Natural killer cell treated with Interleukin-12 subunit alpha and Interleukin-12 subunit beta and Interleukin-15 and Interleukin-18, amount 100 ng/mL, for 72 hours (primary cell): ENCODE data around the gene DUSP28. TPM values are rescaled to one million over a fixed set of nuclear protein-coding genes. Genes with fewer than 3 reads are reported as not detected.

Experiments
- ATAC-seq, 2 donors: fragments of 150-1000 bp; cut with Tn5 transposase in 1 of 2; sonication (Bioruptor Pico), chemical (Tn5 transposase) in 1 of 2; 2 replicates each; pipeline ENCODE4 v1.10.0; 2021
- DNase-seq: peaks from one replicate; pipeline ENCODE4 v3.0.0; 2022; ENCODE audit warnings: low spot score
- H3K27ac Mint-ChIP-seq, 2 donors: 1 replicate in 1 of 2; 2 replicates in 1 of 2; pipeline ENCODE4 v1.8.0; 2022; ENCODE audit warnings: mixed read lengths in 2 of 2, mild to moderate bottlenecking in 1 of 2, moderate library complexity in 1 of 2
- H3K27me3 Mint-ChIP-seq, 2 donors: 1 replicate in 1 of 2; 2 replicates in 1 of 2; pipeline ENCODE4 v1.8.0; 2022; ENCODE audit warnings: mixed read lengths in 2 of 2
- H3K36me3 Mint-ChIP-seq: one replicate; pipeline ENCODE4 v1.8.0; 2022; ENCODE audit warnings: mixed read lengths
- H3K4me1 Mint-ChIP-seq, 2 donors: 1 replicate in 1 of 2; 2 replicates in 1 of 2; pipeline ENCODE4 v1.8.0; 2022; ENCODE audit warnings: low read depth in 2 of 2, mixed read lengths in 2 of 2, mild to moderate bottlenecking in 1 of 2
- H3K4me3 Mint-ChIP-seq: one replicate; pipeline ENCODE4 v1.8.0; 2022; ENCODE audit warnings: mixed read lengths
- H3K9me3 Mint-ChIP-seq: 2 replicates; pipeline ENCODE4 v1.8.0; 2022; ENCODE audit warnings: mixed read lengths
- total RNA-seq, 2 donors: library from RNA; stranded (reverse); gene quantifications; one replicate each; pipeline ENCODE4 v1.2.3, GENCODE V29; 2022

Gene DUSP28
- total RNA-seq, 2 donors from 2014 or later: 6.1 to 6.3 TPM

DNA sequence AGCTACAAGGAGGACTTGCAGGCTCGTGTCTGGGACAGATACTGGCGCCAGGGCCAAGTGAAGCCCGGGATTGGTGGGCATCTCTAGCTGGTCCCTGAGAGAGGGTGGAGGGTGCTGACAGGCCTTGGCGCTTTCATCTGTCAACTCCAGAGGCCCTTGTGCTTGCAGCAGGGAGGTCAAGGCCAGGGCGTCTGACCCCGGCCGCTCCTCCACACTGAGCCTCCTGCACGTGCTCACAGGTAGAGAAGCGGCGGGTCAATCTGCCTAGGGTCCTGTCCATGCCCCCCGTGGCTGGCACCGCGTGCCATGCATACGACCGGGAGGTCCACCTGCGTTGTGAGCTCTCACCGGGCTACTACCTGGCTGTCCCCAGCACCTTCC, 35.9 kb downstream of the DUSP28 start:
- Mint-ChIP-seq H3K4me3 (no peak overlapping the region), H3K4me1 (peaks cover 0 to 5% of the 10 kb centered on the region in 2 donors), H3K9me3 (no peaks in the 10 kb centered on the region), H3K27ac (no peak overlapping the region), H3K36me3 (no peaks in the 10 kb centered on the region), H3K27me3 (no peaks in the 10 kb centered on the region)
- DNase-seq (no peak), ATAC-seq (no peak)

DNA sequence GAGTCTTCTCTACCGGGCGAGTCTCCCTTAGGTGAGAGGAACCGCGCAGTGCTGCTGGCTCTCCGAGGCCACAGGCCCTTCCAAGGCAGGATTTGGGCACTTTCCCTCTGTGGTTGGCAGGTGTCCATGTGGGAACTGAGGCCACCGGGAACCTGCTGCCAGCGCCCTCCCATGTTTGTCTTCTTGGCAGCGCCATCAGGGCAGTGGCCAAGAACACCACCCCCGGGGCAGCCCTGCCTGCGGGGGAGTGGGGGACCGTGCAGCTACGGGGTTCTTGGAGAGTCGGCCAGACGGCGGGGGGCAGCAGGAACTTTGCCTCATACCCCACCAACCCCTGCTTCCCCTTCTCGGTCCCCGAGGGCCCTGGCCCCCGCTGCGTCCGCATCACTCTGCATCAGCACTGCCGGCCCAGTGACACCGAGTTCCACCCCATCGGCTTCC, 36.4 kb downstream of the DUSP28 start:
- H3K27me3 Mint-ChIP-seq: no peaks in the 10 kb centered on the region
- H3K4me3 Mint-ChIP-seq: no peak overlapping the region
- H3K4me1 Mint-ChIP-seq: peaks cover 0 to under 1% of the 10 kb centered on the region in 2 donors
- H3K9me3 Mint-ChIP-seq: no peaks in the 10 kb centered on the region
- DNase-seq (no peak), ATAC-seq (no peak)
- H3K27ac Mint-ChIP-seq: no peak overlapping the region
- no peaks in the 10 kb centered on the region for H3K36me3 Mint-ChIP-seq

DNA sequence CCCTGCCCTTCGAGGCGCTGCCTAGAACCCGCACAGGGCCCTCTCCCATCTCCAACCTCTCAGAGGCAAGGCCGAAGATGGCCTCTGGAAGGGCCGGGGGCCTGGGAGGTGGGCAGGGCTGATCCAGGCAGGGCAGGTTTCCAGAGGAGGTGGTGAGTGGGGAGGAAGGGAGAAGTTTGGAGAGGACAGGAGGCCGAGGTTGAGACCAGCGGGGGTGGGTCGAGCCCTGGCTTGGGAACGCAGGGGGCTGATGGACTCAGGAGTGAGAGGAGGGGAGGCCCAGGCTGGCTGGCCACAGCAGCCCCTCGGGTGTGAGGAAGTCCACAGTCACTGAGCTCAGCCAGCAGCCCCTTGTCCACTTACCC, 36.9 kb downstream of the DUSP28 start:
- DNase-seq: no peak
- no peak overlapping the region for H3K27ac Mint-ChIP-seq
- no peak overlapping the region for H3K4me3 Mint-ChIP-seq

DNA sequence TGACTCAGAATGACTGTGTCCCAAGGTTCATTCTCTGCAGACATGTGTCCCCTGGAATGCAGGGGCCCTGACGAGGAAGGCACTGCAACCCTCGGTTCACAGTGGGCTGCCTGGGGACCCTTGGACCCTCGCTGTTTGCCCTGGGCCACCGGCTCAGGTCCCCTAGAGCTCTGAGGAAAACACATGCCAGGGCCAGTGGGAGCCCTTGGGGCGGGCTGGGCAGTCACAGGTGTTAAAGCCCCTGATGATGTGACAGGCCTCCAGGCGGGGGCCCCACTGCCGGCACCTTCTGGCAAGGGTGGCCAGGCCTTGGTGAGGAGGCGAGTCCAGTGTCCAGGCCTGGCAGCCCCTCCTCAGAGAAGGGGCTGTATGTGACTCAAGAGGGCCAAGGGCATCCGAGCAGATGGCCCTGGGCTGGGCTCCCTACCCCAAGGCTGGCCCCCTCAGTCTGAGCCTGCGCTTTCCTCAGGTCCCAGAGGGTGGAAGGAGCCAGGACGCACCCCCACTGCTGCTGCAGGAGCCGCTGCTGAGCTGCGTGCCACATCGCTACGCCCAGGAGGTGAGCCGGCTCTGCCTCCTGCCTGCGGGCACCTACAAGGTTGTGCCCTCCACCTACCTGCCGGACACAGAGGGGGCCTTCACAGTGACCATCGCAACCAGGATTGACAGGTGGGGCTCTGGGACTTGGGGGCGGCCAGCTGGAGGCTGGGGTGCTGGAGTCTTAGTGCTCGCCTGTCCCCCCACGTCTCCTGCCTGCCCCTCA, 37.4 kb downstream of the DUSP28 start:
- Mint-ChIP-seq H3K9me3 (no peaks in the 10 kb centered on the region), H3K27ac (no peak overlapping the region), H3K4me3 (no peak overlapping the region), H3K4me1 (no peaks in the 10 kb centered on the region), H3K27me3 (no peaks in the 10 kb centered on the region), H3K36me3 (no peaks in the 10 kb centered on the region)
- ATAC-seq (no peak), DNase-seq (no peak)

More for the DNA sequence above, 36.9 kb downstream of the DUSP28 start:
- Mint-ChIP-seq H3K36me3 (no peaks in the 10 kb centered on the region), H3K9me3 (no peaks in the 10 kb centered on the region), H3K27me3 (no peaks in the 10 kb centered on the region), H3K4me1 (no peaks in the 10 kb centered on the region)
- ATAC-seq: no peak

DNA sequence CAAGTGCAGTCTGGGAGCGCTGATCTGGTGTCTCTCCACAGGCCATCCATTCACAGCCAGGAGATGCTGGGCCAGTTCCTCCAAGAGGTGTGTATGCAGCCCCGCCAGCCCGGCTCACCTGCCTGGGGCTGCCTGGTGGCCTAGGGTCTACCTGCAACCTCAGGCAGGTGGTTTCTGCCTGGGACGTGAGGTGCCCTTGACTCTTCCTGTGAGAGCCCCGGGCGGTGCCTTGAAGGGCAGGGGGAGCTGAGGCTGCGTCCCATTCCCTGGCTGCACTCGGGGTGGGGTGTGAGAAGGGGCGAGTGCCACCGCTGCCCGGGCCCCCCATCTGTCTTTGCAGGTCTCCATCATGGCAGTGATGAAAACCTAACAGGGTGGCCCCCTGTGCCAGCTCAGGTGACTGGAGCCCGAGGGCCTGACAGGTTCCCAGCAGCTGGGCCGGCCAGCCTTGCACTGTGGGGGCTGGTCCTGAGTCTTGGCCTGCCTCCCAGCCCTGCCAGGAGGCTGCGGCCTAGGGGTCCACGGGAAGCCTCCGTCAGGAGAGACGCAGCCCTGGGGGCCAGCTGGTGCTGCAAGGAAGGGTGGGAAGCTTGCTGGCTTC, 38.3 kb downstream of the DUSP28 start:
- no peaks in the 10 kb centered on the region for H3K36me3 Mint-ChIP-seq
- H3K27me3 Mint-ChIP-seq: no peaks in the 10 kb centered on the region
- H3K4me1 Mint-ChIP-seq: no peaks in the 10 kb centered on the region
- ATAC-seq: no peak
- DNase-seq: no peak
- H3K27ac Mint-ChIP-seq: no peak overlapping the region
- no peaks in the 10 kb centered on the region for H3K9me3 Mint-ChIP-seq
- no peak overlapping the region for H3K4me3 Mint-ChIP-seq

DNA sequence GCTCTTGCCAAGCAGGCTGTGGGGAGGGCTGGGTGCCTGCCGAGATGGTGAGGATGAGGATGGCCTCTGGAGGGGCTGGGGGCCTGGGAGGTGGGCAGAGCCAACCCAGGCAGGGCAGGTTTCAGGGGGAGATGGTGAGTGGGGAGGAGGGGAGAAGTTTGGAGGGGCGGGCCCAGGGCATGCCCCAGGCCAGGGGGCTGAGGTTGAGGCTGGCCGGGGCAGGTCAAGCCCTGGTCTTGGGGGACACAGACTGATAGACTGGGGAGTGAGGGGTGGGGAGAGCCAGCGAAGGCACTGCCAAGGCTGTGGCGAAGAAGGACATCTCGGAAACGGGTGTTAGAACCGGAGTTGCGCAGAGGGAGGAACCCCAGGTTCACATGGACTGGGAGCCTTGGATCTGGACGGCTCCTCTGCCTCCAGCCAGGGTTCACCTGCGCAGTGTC, 39.0 kb downstream of the DUSP28 start:
- Mint-ChIP-seq H3K27ac (no peak overlapping the region), H3K36me3 (no peaks in the 10 kb centered on the region), H3K27me3 (no peaks in the 10 kb centered on the region), H3K4me3 (no peak overlapping the region), H3K9me3 (no peaks in the 10 kb centered on the region), H3K4me1 (no peaks in the 10 kb centered on the region)
- DNase-seq (no peak), ATAC-seq (no peak)

DNA sequence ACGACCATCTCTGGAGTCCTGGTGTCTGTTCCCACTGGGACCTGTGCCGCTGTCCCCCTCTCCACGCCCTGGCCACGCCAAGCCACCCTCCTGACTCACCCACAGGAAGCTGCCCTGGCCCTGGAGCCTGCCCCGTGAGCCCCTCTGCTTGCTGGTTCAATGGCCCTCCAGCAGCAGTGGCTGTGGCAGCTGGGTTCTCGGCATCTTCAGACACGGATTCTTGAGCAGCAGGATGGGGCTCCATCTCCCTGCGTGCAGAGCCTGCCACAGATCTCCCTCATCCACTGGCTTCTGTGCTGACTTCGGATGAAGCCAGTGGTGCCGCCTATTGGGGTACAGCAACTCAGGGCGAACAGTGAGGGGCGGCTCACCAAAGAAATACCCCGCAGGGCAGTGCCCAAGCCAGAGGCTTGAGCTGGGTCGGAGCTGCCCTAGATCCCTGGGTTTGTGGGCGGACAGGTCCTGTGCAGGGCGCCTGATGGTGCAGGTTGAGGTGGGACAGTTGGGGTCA, 40.3 kb downstream of the DUSP28 start:
- Mint-ChIP-seq H3K36me3 (no peaks in the 10 kb centered on the region), H3K9me3 (no peaks in the 10 kb centered on the region), H3K4me3 (no peak overlapping the region), H3K27ac (no peak overlapping the region), H3K27me3 (no peaks in the 10 kb centered on the region), H3K4me1 (peaks cover 0 to 7% of the 10 kb centered on the region in 2 donors)
- DNase-seq (no peak), ATAC-seq (no peak)

DNA sequence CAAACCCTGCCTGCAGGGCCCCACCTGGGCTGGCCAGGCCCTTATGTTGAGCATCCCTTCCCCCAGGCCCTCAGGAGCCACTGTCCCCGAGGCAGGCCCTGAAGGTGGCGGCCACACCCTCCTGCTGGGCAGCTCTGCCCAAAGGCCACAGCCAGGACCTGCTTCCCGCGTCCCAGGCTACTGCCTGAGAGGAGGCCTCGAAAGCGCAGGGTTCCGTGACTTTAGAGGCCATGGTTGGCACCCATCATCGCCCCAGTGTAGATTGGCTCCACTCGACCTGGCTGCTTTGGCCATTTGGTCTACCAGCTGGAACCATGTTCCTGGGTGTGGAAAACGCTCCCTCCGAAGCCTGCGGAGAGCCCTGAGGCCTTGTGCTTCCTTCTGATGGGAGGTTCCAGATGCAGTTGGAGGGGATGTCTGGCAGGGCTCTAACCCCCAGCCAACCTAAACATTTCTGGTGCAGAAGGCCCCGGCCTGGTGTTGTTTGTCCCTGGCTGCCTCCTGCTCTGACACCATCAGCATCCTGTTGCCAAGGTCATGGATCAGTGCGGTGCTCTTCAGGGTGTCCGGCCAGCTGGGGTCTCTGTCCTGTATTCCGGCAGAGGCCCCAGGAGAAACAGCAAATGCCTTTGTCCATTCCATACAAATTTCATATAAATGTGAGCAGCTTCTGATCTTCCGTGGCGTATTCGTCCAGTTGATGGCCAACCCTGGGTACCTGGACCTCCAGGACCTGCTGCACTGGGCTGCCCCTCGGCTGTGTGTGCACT, 41.1 kb downstream of the DUSP28 start:
- Mint-ChIP-seq H3K4me3 (no peak overlapping the region), H3K9me3 (no peaks in the 10 kb centered on the region), H3K4me1 (peaks cover 0 to 7% of the 10 kb centered on the region in 2 donors), H3K27me3 (no peaks in the 10 kb centered on the region), H3K27ac (no peak overlapping the region), H3K36me3 (no peaks in the 10 kb centered on the region)
- DNase-seq (no peak), ATAC-seq (no peak)

DNA sequence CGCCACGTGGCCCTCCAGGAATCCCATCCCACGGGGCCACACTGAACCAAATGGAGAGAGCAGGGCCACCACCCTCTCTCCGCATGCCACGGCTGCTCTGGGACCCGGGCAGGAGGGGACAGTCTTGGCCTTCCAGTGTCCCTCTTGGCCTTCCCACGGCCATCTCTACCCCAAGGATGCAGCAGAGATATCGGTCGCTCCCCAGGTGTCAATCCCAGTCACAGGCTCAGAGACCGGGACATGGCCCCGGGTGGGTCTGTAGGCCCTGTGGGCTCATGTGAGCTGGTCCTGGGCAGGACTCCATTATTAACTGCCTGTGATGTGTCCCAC, 41.6 kb downstream of the DUSP28 start:
- H3K4me1 Mint-ChIP-seq: peaks cover 0 to 7% of the 10 kb centered on the region in 2 donors
- H3K27ac Mint-ChIP-seq: no peak overlapping the region
- ATAC-seq (no peak), DNase-seq (no peak)
- no peaks in the 10 kb centered on the region for H3K27me3 Mint-ChIP-seq
- no peak overlapping the region for H3K4me3 Mint-ChIP-seq
- H3K9me3 Mint-ChIP-seq: no peaks in the 10 kb centered on the region
- H3K36me3 Mint-ChIP-seq: no peaks in the 10 kb centered on the region

DNA sequence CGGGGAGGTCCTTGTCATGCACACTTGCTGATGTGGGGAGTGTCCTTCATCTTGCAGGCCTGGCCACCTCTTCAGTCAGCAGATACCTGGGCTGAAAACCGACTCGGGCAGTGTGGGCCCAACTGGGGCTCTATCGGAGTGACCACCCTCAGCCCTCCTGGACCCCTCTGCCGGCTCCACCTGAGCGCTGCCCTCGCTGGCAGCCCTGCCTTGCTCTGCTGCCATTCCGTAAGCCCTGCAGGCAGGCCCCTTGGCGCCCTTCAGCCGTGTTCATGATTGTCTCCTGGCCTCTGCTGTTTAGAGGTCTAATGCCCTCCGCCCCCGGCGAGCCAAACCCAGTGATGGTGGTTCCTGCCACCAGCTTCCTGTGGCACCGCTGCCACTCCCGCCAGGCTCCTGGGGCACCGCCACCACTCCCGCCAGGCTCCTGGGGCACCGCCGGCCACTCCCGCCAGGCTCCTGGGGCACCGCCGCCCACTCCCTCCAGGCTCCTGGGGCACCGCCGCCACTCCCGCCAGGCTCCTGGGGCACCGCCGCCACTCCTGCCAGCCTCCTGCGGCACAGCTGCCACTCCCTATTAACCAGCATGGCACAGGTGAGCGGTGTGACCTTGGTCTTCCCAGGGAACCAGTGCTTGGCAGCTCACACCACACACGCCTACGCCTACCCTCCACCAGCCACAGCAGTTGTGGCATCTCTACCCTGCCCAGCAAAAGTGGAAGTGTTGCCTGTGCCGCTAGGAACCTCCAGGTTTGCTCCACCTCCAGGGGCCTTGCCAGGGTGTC, 42.3 kb downstream of the DUSP28 start:
- no peaks in the 10 kb centered on the region for H3K27me3 Mint-ChIP-seq
- H3K4me3 Mint-ChIP-seq: no peak overlapping the region
- H3K9me3 Mint-ChIP-seq: no peaks in the 10 kb centered on the region
- no peak for DNase-seq
- no peaks in the 10 kb centered on the region for H3K36me3 Mint-ChIP-seq
- peaks cover 0 to 7% of the 10 kb centered on the region in 2 donors for H3K4me1 Mint-ChIP-seq
- no peak for ATAC-seq
- H3K27ac Mint-ChIP-seq: no peak overlapping the region

DNA sequence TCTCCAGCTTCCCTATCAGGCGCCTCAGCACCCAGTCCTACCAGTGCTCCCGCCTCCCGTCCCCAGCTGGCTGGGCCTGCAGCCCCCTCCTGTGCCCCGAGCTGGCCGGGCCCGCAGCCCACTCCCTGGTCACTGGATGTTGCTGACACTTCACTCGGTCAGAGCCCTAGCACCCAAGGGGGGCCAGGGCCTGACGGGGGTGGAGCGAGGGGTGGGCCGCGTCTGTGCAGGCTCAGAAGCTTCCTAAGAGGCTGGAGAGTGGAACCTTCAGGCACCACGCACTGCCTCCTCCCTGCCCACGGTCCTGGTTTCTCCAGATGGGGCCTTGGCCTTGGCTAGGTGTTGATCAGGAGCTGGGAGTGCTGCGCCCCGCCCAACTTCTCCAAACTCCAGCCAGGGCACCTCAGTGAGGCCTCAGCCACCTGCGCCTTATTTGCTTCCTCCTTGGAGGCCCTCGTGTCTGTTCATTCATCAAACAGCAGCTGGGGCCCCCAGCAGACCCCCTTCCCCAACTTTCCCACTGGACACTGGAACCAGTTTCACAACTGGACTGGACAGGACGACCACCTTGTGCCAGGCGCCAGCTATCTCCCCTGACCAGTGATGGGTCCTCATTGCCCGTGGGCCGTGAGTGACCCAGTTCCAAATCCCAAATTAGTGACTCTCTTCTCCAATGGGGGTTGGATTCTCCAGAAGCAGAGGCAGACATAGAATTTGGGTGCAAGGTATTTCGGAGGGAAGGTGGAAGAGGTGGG, 43.1 kb downstream of the DUSP28 start:
- Mint-ChIP-seq H3K36me3 (no peaks in the 10 kb centered on the region), H3K27ac (no peak overlapping the region), H3K4me3 (no peak overlapping the region), H3K27me3 (no peaks in the 10 kb centered on the region), H3K9me3 (no peaks in the 10 kb centered on the region), H3K4me1 (peaks cover 0 to 7% of the 10 kb centered on the region in 2 donors)
- DNase-seq (no peak), ATAC-seq (no peak)

DNA sequence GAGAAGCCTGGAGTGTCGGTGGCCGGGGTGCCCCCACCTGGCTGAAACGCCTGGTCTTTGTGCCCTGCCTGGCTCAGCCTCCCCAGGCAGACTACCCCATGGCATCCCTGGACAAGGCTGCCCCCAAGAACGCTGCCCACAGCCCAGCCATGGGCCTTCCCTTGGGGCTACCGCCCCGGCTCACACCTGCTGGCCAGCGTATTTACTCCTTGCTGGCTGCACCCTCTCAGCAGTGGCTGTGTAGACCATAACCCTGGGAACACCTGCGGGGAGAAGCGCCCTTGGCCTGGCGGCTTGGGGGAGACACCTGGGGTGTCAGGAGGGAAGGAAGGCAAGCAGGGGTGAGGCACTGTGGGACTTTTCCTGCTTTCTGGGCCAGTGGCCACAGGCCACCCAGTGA, 43.7 kb downstream of the DUSP28 start:
- H3K36me3 Mint-ChIP-seq: no peaks in the 10 kb centered on the region

More for the DNA sequence above, 43.7 kb downstream of the DUSP28 start:
- no peak overlapping the region for H3K27ac Mint-ChIP-seq
- H3K4me1 Mint-ChIP-seq: peaks cover 0 to 7% of the 10 kb centered on the region in 2 donors
- H3K9me3 Mint-ChIP-seq: no peaks in the 10 kb centered on the region
- ATAC-seq (no peak), DNase-seq (no peak)
- no peak overlapping the region for H3K4me3 Mint-ChIP-seq
- no peaks in the 10 kb centered on the region for H3K27me3 Mint-ChIP-seq
